NB4 (cell line): ENCODE data around the gene MBNL1.

Source experiments
- CTCF ChIP-seq: IDR thresholded peaks from one replicate; pipeline ENCODE4 v1.5.1; 2012; ENCODE audit warnings: low read depth, low read length
- MAX ChIP-seq: IDR thresholded peaks from 2 replicates; pipeline ENCODE4 v1.6.1; 2011; ENCODE audit warnings: low read depth, low read length
- MYC ChIP-seq: IDR thresholded peaks from 2 replicates; pipeline ENCODE4 v1.6.1; 2011; ENCODE audit warnings: low read depth, low read length
- POLR2A ChIP-seq: IDR thresholded peaks from 2 replicates; pipeline ENCODE4 v1.6.1; 2011; ENCODE audit warnings: mild to moderate bottlenecking; ENCODE audit not compliant: insufficient read length; ENCODE audit errors: extremely low read depth

GRCh38 chr3:152260026-152260425 is 8.7 kb upstream of the MBNL1 start:
- no peak for TF ChIP-seq CTCF
- TF ChIP-seq POLR2A, result no peak
- no peak for TF ChIP-seq MAX
- TF ChIP-seq MYC, result no peak
